Neuronal stem cell (in vitro differentiated cells): ENCODE measurements around the gene SLC12A6.

Experiments used
- DNase-seq: peaks from one replicate; pipeline ENCODE4 v3.0.0-alpha.2; 2013; ENCODE audit warnings: low spot score
- H2AFZ ChIP-seq: one replicate; pipeline ENCODE4 v1.6.1; 2013; ENCODE audit warnings: mild to moderate bottlenecking, low read length, inconsistent platforms
- H2AK5ac ChIP-seq: 2 replicates; pipeline ENCODE4 v1.6.1; 2013; ENCODE audit warnings: low read depth, mild to moderate bottlenecking, inconsistent platforms, low read length, moderate library complexity, mixed read lengths
- H2BK120ac ChIP-seq: 2 replicates; pipeline ENCODE4 v1.6.1; 2013; ENCODE audit warnings: low read depth, mild to moderate bottlenecking, inconsistent platforms, low read length, moderate library complexity, mixed read lengths
- H2BK12ac ChIP-seq: one replicate; pipeline ENCODE4 v1.6.1; 2013; ENCODE audit warnings: low read length, inconsistent platforms
- H2BK15ac ChIP-seq: 2 replicates; pipeline ENCODE4 v1.6.1; 2013; ENCODE audit warnings: mild to moderate bottlenecking, low read length, inconsistent platforms, mixed read lengths
- H2BK5ac ChIP-seq: one replicate; pipeline ENCODE4 v1.6.1; 2013; ENCODE audit warnings: inconsistent platforms, mild to moderate bottlenecking, low read length, moderate library complexity
- H3K14ac ChIP-seq: one replicate; pipeline ENCODE4 v1.6.1; 2013; ENCODE audit warnings: low read length, inconsistent platforms
- H3K18ac ChIP-seq: 2 replicates; pipeline ENCODE4 v1.6.1; 2013; ENCODE audit warnings: low read length, inconsistent platforms
- H3K23ac ChIP-seq: 2 replicates; pipeline ENCODE4 v1.6.1; 2013; ENCODE audit warnings: low read depth, mild to moderate bottlenecking, mixed read lengths, low read length, inconsistent platforms; ENCODE audit not compliant: poor library complexity
- H3K27ac ChIP-seq: replicated peaks from 3 replicates; pipeline ENCODE4 v1.5.1; 2013; ENCODE audit warnings: low read length, inconsistent platforms
- H3K27me3 ChIP-seq, 3 experiments: 2 replicates each; pipeline ENCODE4 v1.6.1; 2013; ENCODE audit warnings: low read length in 3 of 3, mild to moderate bottlenecking in 2 of 3, inconsistent platforms in 1 of 3, low read depth in 1 of 3, mixed read lengths in 1 of 3, moderate library complexity in 1 of 3; ENCODE audit not compliant: control insufficient read depth in 3 of 3, insufficient read depth in 3 of 3
- H3K36me3 ChIP-seq, 2 donors: replicated peaks in 1 of 2; 2 replicates each; pipeline ENCODE4 v1.6.1; 2013; ENCODE audit warnings: low read length in 2 of 2; ENCODE audit not compliant: control insufficient read depth in 2 of 2, insufficient read depth in 2 of 2
- H3K4ac ChIP-seq: 2 replicates; pipeline ENCODE4 v1.6.1; 2013; ENCODE audit warnings: inconsistent platforms, mild to moderate bottlenecking, low read length, moderate library complexity
- H3K4me1 ChIP-seq, 2 donors: 1 replicate in 1 of 2; 2 replicates in 1 of 2; pipeline ENCODE4 v1.6.1; 2013; ENCODE audit warnings: low read length in 2 of 2, low read depth in 1 of 2; ENCODE audit not compliant: control insufficient read depth in 2 of 2, insufficient read depth in 1 of 2
- H3K4me2 ChIP-seq: one replicate; pipeline ENCODE4 v1.6.1; 2013; ENCODE audit warnings: mild to moderate bottlenecking, low read length, inconsistent platforms; ENCODE audit not compliant: insufficient read depth, poor library complexity, severe bottlenecking
- H3K4me3 ChIP-seq, 2 donors: 2 replicates each; pipeline ENCODE4 v1.5.1; 2013; ENCODE audit warnings: low read length in 2 of 2, mild to moderate bottlenecking in 2 of 2, inconsistent platforms in 1 of 2, moderate library complexity in 1 of 2
- H3K79me1 ChIP-seq: one replicate; pipeline ENCODE4 v1.6.1; 2013; ENCODE audit warnings: low read depth, mild to moderate bottlenecking, inconsistent platforms, low read length, moderate library complexity
- H3K9ac ChIP-seq: one replicate; pipeline ENCODE4 v1.6.1; 2013; ENCODE audit warnings: mild to moderate bottlenecking, low read depth, low read length, inconsistent platforms; ENCODE audit not compliant: poor library complexity
- H3K9me3 ChIP-seq, 2 donors: replicated peaks in 1 of 2; 2 replicates each; pipeline versions ENCODE3 to v1.6.1; 2013; ENCODE audit warnings: low read length in 2 of 2, mild to moderate bottlenecking in 2 of 2, inconsistent platforms in 1 of 2, low read depth in 1 of 2, mixed read lengths in 1 of 2, moderate library complexity in 1 of 2; ENCODE audit not compliant: control insufficient read depth in 2 of 2, insufficient read depth in 1 of 2
- H4K8ac ChIP-seq: one replicate; pipeline ENCODE4 v1.6.1; 2013; ENCODE audit warnings: low read depth, mild to moderate bottlenecking, inconsistent platforms, low read length, moderate library complexity
- H4K91ac ChIP-seq: one replicate; pipeline ENCODE4 v1.6.1; 2013; ENCODE audit warnings: low read length, low read depth, mild to moderate bottlenecking, inconsistent platforms; ENCODE audit not compliant: poor library complexity
- WGBS, 2 donors: extraction: QIAGEN DNeasy Blood & Tissue Kit; methylation state at CpG; one replicate each; pipeline ENCODE4 v1.1.7; 2013; ENCODE audit warnings: missing lambda C conversion rate in 2 of 2, mixed read lengths in 1 of 2; ENCODE audit not compliant: insufficient read length in 2 of 2, insufficient replicate concordance in 1 of 2; ENCODE audit errors: extremely low coverage in 2 of 2; 5-methylcytosine and 5-hydroxymethylcytosine counted together

SLC12A6 gene

GRCh38 chr15:34341381-34342212 is 4.0 kb upstream of the SLC12A6 start:
- no peak for DNase-seq
- H3K4me2 ChIP-seq = no peak overlapping the region
- peaks cover 4 to 8% of the 10 kb centered on the region in 2 donors for H3K4me1 ChIP-seq
- H2BK12ac ChIP-seq = no peak overlapping the region
- no peak overlapping the region for H2AFZ ChIP-seq
- no CpG with 5 or more reads among the region's 15 CpGs for WGBS, 2 donors
- H4K91ac ChIP-seq = no peak overlapping the region
- no peaks in the 10 kb centered on the region for H3K27me3 ChIP-seq
- no peak overlapping the region for H2BK15ac ChIP-seq
- no peak overlapping the region for H3K9ac ChIP-seq
- peaks cover 3% of the 10 kb centered on the region for H3K79me1 ChIP-seq
- H2BK5ac ChIP-seq = no peak overlapping the region
- no peak overlapping the region for H2BK120ac ChIP-seq
- peaks cover 0 to 34% of the 10 kb centered on the region in 2 donors for H3K36me3 ChIP-seq
- H3K4ac ChIP-seq = no peak overlapping the region
- no peak overlapping the region for H3K27ac ChIP-seq
- H3K4me3 ChIP-seq = peak overlapping the region in 1 of 2 donors; percentile 78
- H3K9me3 ChIP-seq = peaks cover 3 to 5% of the 10 kb centered on the region in 2 donors
- H4K8ac ChIP-seq = no peak overlapping the region
- H3K18ac ChIP-seq = no peak overlapping the region
- H2AK5ac ChIP-seq = no peak overlapping the region
- no peak overlapping the region for H3K23ac ChIP-seq
- H3K14ac ChIP-seq = no peak overlapping the region

GRCh38 chr15:34339946-34340345 is 2.4 kb upstream of the SLC12A6 start:
- DNase-seq = no peak
- H3K9me3 ChIP-seq = peaks cover 3 to 5% of the 10 kb centered on the region in 2 donors
- no peak overlapping the region for H3K18ac ChIP-seq
- H3K9ac ChIP-seq = no peak overlapping the region
- no peak overlapping the region for H4K8ac ChIP-seq
- H3K79me1 ChIP-seq = peaks cover 3% of the 10 kb centered on the region
- no peak overlapping the region for H3K4me2 ChIP-seq
- H3K23ac ChIP-seq = no peak overlapping the region
- H4K91ac ChIP-seq = no peak overlapping the region
- H3K4ac ChIP-seq = no peak overlapping the region
- H3K36me3 ChIP-seq = peaks cover 0 to 34% of the 10 kb centered on the region in 2 donors
- no peak overlapping the region for H2BK5ac ChIP-seq
- no peak overlapping the region for H2BK120ac ChIP-seq
- H3K4me3 ChIP-seq = no peak overlapping the region
- H2AK5ac ChIP-seq = no peak overlapping the region
- H3K27ac ChIP-seq = no peak overlapping the region
- H2BK15ac ChIP-seq = no peak overlapping the region
- WGBS, 2 donors = no CpG with 5 or more reads among the region's 3 CpGs
- no peak overlapping the region for H2AFZ ChIP-seq
- H2BK12ac ChIP-seq = no peak overlapping the region
- H3K14ac ChIP-seq = no peak overlapping the region
- no peaks in the 10 kb centered on the region for H3K27me3 ChIP-seq
- peaks cover 4 to 8% of the 10 kb centered on the region in 2 donors for H3K4me1 ChIP-seq

- H2BK12ac ChIP-seq = no peak overlapping the region
- H2AK5ac ChIP-seq = no peak overlapping the region
- DNase-seq = no peak
- no peaks in the 10 kb centered on the region for H3K27me3 ChIP-seq
- H3K79me1 ChIP-seq = peaks cover 3% of the 10 kb centered on the region
- WGBS, 2 donors = no CpG with 5 or more reads among the region's 16 CpGs
- no peak overlapping the region for H3K18ac ChIP-seq
- no peak overlapping the region for H3K14ac ChIP-seq
- no peak overlapping the region for H2BK15ac ChIP-seq
- H3K27ac ChIP-seq = no peak overlapping the region
- H2BK5ac ChIP-seq = no peak overlapping the region
- peaks cover 4 to 8% of the 10 kb centered on the region in 2 donors for H3K4me1 ChIP-seq
- H3K9ac ChIP-seq = no peak overlapping the region
- peak overlapping the region in 1 of 2 donors; percentile 72 for H3K4me3 ChIP-seq
- peaks cover 3 to 5% of the 10 kb centered on the region in 2 donors for H3K9me3 ChIP-seq
- H4K8ac ChIP-seq = no peak overlapping the region
- H3K4me2 ChIP-seq = peak overlapping the region; percentile 45
- no peak overlapping the region for H3K4ac ChIP-seq
- no peak overlapping the region for H3K23ac ChIP-seq
- H2AFZ ChIP-seq = peak overlapping the region; percentile 93
- H2BK120ac ChIP-seq = no peak overlapping the region
- peaks cover 0 to 34% of the 10 kb centered on the region in 2 donors for H3K36me3 ChIP-seq
- H4K91ac ChIP-seq = no peak overlapping the region
These were observed 766 bp upstream of the SLC12A6 start for GRCh38 chr15:34338347-34338746.

- Histone ChIP-seq H3K4ac (no peak overlapping the region), H4K8ac (peak overlapping the region; percentile 65), H2BK120ac (no peak overlapping the region), H2AFZ (peak overlapping the region; percentile 93), H3K4me3 (peak overlapping the region; percentile 72 to 97), H3K4me1 (peaks cover 4 to 8% of the 10 kb centered on the region in 2 donors), H2AK5ac (peak overlapping the region; percentile 53), H2BK5ac (peak overlapping the region; percentile 90), H3K4me2 (peak overlapping the region; percentile 77), H3K36me3 (peaks cover 0 to 34% of the 10 kb centered on the region in 2 donors), H2BK15ac (peak overlapping the region; percentile 92), H4K91ac (no peak overlapping the region), H3K27ac (peak overlapping the region; percentile 36), H3K9me3 (peaks cover 3 to 5% of the 10 kb centered on the region in 2 donors), H3K14ac (peak overlapping the region; percentile 89), H2BK12ac (peak overlapping the region; percentile 41), H3K79me1 (peaks cover 3% of the 10 kb centered on the region), H3K23ac (peak overlapping the region; percentile 95), H3K18ac (peak overlapping the region; percentile 96), H3K9ac (peak overlapping the region; percentile 94), H3K27me3 (no peaks in the 10 kb centered on the region)
- no peak for DNase-seq
- no CpG with 5 or more reads among the region's 26 CpGs for WGBS, 2 donors
These were observed 507 bp downstream of the SLC12A6 start for GRCh38 chr15:34336991-34337556.
